Fibroblast of lung (primary cell): Measurements from ENCODE around the gene ALG1. TPM values are rescaled to one million over a fixed set of nuclear protein-coding genes. Genes with fewer than 3 reads are reported as not detected.

ENCODE experiments used
- DNase-seq, 2 donors: peaks; one replicate each; pipeline versions ENCODE4 v3.0.0 to v3.0.0-alpha.2; 2010; ENCODE audit warnings: low read depth in 2 of 2
- H2AFZ ChIP-seq: 2 replicates; pipeline ENCODE4 v1.5.1; 2012; ENCODE audit warnings: low read length, control low read depth, inconsistent platforms
- H3K27ac ChIP-seq: 2 replicates; pipeline ENCODE4 v1.5.1; 2011; ENCODE audit warnings: low read length, control low read depth; ENCODE audit not compliant: insufficient read depth
- H3K27me3 ChIP-seq: 2 replicates; pipeline ENCODE4 v1.5.1; 2011; ENCODE audit warnings: mild to moderate bottlenecking, low read length; ENCODE audit not compliant: control insufficient read depth, insufficient read depth
- H3K36me3 ChIP-seq: 2 replicates; pipeline ENCODE4 v1.5.1; 2011; ENCODE audit warnings: low read length; ENCODE audit not compliant: control insufficient read depth, insufficient read depth
- H3K4me1 ChIP-seq: 2 replicates; pipeline ENCODE4 v1.5.1; 2011; ENCODE audit warnings: low read length; ENCODE audit not compliant: control insufficient read depth, insufficient read depth; ENCODE audit errors: extremely low read depth
- H3K4me2 ChIP-seq: 2 replicates; pipeline ENCODE4 v1.5.1; 2011; ENCODE audit warnings: low read length, control low read depth; ENCODE audit not compliant: insufficient read depth; ENCODE audit errors: extremely low read depth
- H3K4me3 ChIP-seq, 4 experiments: fragments of 200-600 bp in 1 of 4; sonication (generic) in 1 of 4; replicated peaks in 1 of 4; 2 replicates each; pipeline ENCODE4 v1.5.1; 2011 to 2016; ENCODE audit warnings: low read length in 4 of 4, low read depth in 3 of 4, mild to moderate bottlenecking in 3 of 4, control low read depth in 2 of 4, inconsistent platforms in 1 of 4, mixed read lengths in 1 of 4; ENCODE audit not compliant: insufficient read depth in 1 of 4; ENCODE audit errors: control extremely low read depth in 1 of 4
- H3K79me2 ChIP-seq: 2 replicates; pipeline ENCODE4 v1.5.1; 2012; ENCODE audit warnings: mild to moderate bottlenecking, low read length, inconsistent platforms; ENCODE audit not compliant: control insufficient read depth, insufficient read depth
- H3K9ac ChIP-seq: 2 replicates; pipeline ENCODE4 v1.5.1; 2011; ENCODE audit warnings: mild to moderate bottlenecking, low read length, control low read depth; ENCODE audit not compliant: insufficient read depth
- H3K9me3 ChIP-seq: 2 replicates; pipeline ENCODE4 v1.5.1; 2012; ENCODE audit warnings: low read depth, low read length; ENCODE audit not compliant: control insufficient read depth, insufficient read depth
- H4K20me1 ChIP-seq: 2 replicates; pipeline ENCODE4 v1.5.1; 2011; ENCODE audit warnings: low read length; ENCODE audit not compliant: control insufficient read depth, insufficient read depth; ENCODE audit errors: extremely low read depth
- CTCF ChIP-seq, 2 donors: IDR thresholded peaks in 1 of 2; conservative IDR thresholded peaks in 1 of 2; 1 replicate in 1 of 2; 2 replicates in 1 of 2; pipeline ENCODE4 v1.5.1; 2011 to 2012; ENCODE audit warnings: low read length in 2 of 2, control low read depth in 1 of 2, inconsistent platforms in 1 of 2, low read depth in 1 of 2, mild to moderate bottlenecking in 1 of 2
- EZH2 ChIP-seq: IDR thresholded peaks from 2 replicates; pipeline ENCODE4 v1.5.1; 2012; ENCODE audit warnings: low read length, control low read depth, mild to moderate bottlenecking; ENCODE audit errors: missing control alignments
- polyA minus RNA-seq: library from RNA; depleted of rRNA, polyadenylated mRNA; stranded (reverse); fragments of >200 nt; gene quantifications from 2 replicates; pipeline ENCODE4 v1.2.3, GENCODE V29; 2011; ENCODE audit warnings: low replicate concordance
- polyA plus RNA-seq, 2 donors: library from polyadenylated mRNA; depleted of rRNA in 1 of 2; stranded (reverse) in 1 of 2; unstranded in 1 of 2; fragments of >200 nt; gene quantifications; 2 replicates each; pipeline ENCODE4 v1.2.1, GENCODE V29; 2011 to 2012; ENCODE audit warnings: missing spikeins in 1 of 2
- total RNA-seq: library from RNA; depleted of rRNA; stranded (reverse); fragments of >200 nt; gene quantifications from 2 replicates; pipeline ENCODE4 v1.2.1, GENCODE V29; 2014

The ALG1 gene
- total RNA-seq, result 24.1 and 29.2 TPM in 2 replicates
- 26.2 and 38.8 TPM in 2 replicates for polyA plus RNA-seq
- 24.5 and 35.9 TPM in 2 replicates for polyA plus RNA-seq (2012)
- 64.1 and 81.0 TPM in 2 replicates for polyA minus RNA-seq

- Histone ChIP-seq H3K9ac (peak within 1 kb of the TSS; percentile 70), H3K9me3 (no peaks in the 10 kb centered on the region), H3K79me2 (peaks cover 11% of the 10 kb centered on the region), H3K4me3 (peak within 1 kb of the TSS; percentile 83 to 97 (median 84)), H3K4me1 (peaks cover 3% of the 10 kb centered on the region), H3K36me3 (peaks cover 12% of the 10 kb centered on the region), H2AFZ (peak within 1 kb of the TSS; percentile 95), H3K27me3 (no peaks in the 10 kb centered on the region), H4K20me1 (no peaks in the 10 kb centered on the region), H3K27ac (peak within 1 kb of the TSS; percentile 74), H3K4me2 (peak within 1 kb of the TSS; percentile 96)
- DNase-seq, result peak; percentile 80 to 87
- TF ChIP-seq EZH2 (no peak), CTCF (conservative IDR thresholded peaks at IDR 0.05 in 1 of 2, IDR thresholded peaks at IDR 0.05 in 1 of 2; ENCODE audit: low read depth in 1 of 2, low read length in 2 of 2) (no peak)
These were observed at the start of gene ALG1 for GRCh38 chr16:5071681-5072333. ALG1 (plus strand) TSS chr16:5071843; CDS start chr16:5071850, 7 bp downstream.

- H3K4me1 ChIP-seq, result no peaks in the 10 kb centered on the region
- no peak overlapping the region for H3K4me3 ChIP-seq
- H3K4me2 ChIP-seq, result no peak overlapping the region
- H3K36me3 ChIP-seq, result no peaks in the 10 kb centered on the region
- H3K9ac ChIP-seq, result no peak overlapping the region
- H3K79me2 ChIP-seq, result no peaks in the 10 kb centered on the region
- DNase-seq, result no peak
- H4K20me1 ChIP-seq, result no peaks in the 10 kb centered on the region
- H3K27ac ChIP-seq, result no peak overlapping the region
- no peaks in the 10 kb centered on the region for H3K9me3 ChIP-seq
- H3K27me3 ChIP-seq, result no peaks in the 10 kb centered on the region
- no peak overlapping the region for H2AFZ ChIP-seq
- TF ChIP-seq CTCF (conservative IDR thresholded peaks at IDR 0.05 in 1 of 2, IDR thresholded peaks at IDR 0.05 in 1 of 2; ENCODE audit: low read depth in 1 of 2, low read length in 2 of 2) (no peak), EZH2 (no peak)
These were observed 49.1 kb upstream of the ALG1 start for GRCh38 chr16:5022521-5022920.

- H3K36me3 ChIP-seq, result no peaks in the 10 kb centered on the region
- no peak overlapping the region for H3K9ac ChIP-seq
- H3K9me3 ChIP-seq, result no peaks in the 10 kb centered on the region
- H3K4me3 ChIP-seq, result no peak overlapping the region
- H3K4me2 ChIP-seq, result no peak overlapping the region
- no peaks in the 10 kb centered on the region for H3K27me3 ChIP-seq
- no peaks in the 10 kb centered on the region for H3K4me1 ChIP-seq
- TF ChIP-seq CTCF (conservative IDR thresholded peaks at IDR 0.05 in 1 of 2, IDR thresholded peaks at IDR 0.05 in 1 of 2; ENCODE audit: low read depth in 1 of 2, low read length in 2 of 2) (no peak), EZH2 (no peak)
- H2AFZ ChIP-seq, result no peak overlapping the region
- H4K20me1 ChIP-seq, result no peaks in the 10 kb centered on the region
- H3K79me2 ChIP-seq, result no peaks in the 10 kb centered on the region
- no peak overlapping the region for H3K27ac ChIP-seq
- peak; percentile 16 to 20 for DNase-seq
These were observed 47.0 kb upstream of the ALG1 start for GRCh38 chr16:5024632-5025031.
